ENCODE data around the gene VAC14.
A peak's percentile ranks its signal among the peaks of the same experiment; 100 is the strongest.

Gene VAC14

GRCh38 chr16:70738083-70738977 lies 62.6 kb downstream of the VAC14 start:
- Histone ChIP-seq H3K4me1 (ENCODE audit: control insufficient read depth in 1 of 2, insufficient read depth in 2 of 2, low read length in 2 of 2) (peaks cover 18 to 33% of the 10 kb centered on the region in 2 donors), H3K9ac (ENCODE audit: low read depth in 1 of 2, low read length in 2 of 2) (peak overlapping the region; percentile 30 to 50), H3K36me3 (ENCODE audit: control insufficient read depth in 1 of 2, insufficient read depth in 2 of 2, low read length in 2 of 2) (peaks cover 11 to 16% of the 10 kb centered on the region in 2 donors), H3K27ac (ENCODE audit: low read depth, low read length) (peak overlapping the region; percentile 72), H3K9me3 (ENCODE audit: control insufficient read depth in 1 of 2, low read length in 2 of 2) (no peaks in the 10 kb centered on the region), H3K4me3 (ENCODE audit: low read depth in 1 of 2, low read length in 2 of 2) (no peak overlapping the region), H3K27me3 (ENCODE audit: control insufficient read depth in 1 of 2, insufficient read depth in 2 of 2, low read length in 2 of 2) (no peaks in the 10 kb centered on the region)

GRCh38 chr16:70737377-70738082 lies 63.4 kb downstream of the VAC14 start:
- H3K9ac ChIP-seq (ENCODE audit: low read depth in 1 of 2, low read length in 2 of 2): peak overlapping the region; percentile 30 to 50
- H3K4me3 ChIP-seq (ENCODE audit: low read depth in 1 of 2, low read length in 2 of 2): no peak overlapping the region
- peaks cover 11 to 15% of the 10 kb centered on the region in 2 donors for H3K36me3 ChIP-seq (ENCODE audit: control insufficient read depth in 1 of 2, insufficient read depth in 2 of 2, low read length in 2 of 2)
- no peaks in the 10 kb centered on the region for H3K9me3 ChIP-seq (ENCODE audit: control insufficient read depth in 1 of 2, low read length in 2 of 2)
- peak overlapping the region; percentile 72 for H3K27ac ChIP-seq (ENCODE audit: low read depth, low read length)
- peaks cover 18 to 33% of the 10 kb centered on the region in 2 donors for H3K4me1 ChIP-seq (ENCODE audit: control insufficient read depth in 1 of 2, insufficient read depth in 2 of 2, low read length in 2 of 2)
- H3K27me3 ChIP-seq (ENCODE audit: control insufficient read depth in 1 of 2, insufficient read depth in 2 of 2, low read length in 2 of 2): no peaks in the 10 kb centered on the region

- Histone ChIP-seq H3K27ac (ENCODE audit: low read depth, low read length) (peak overlapping the region; percentile 72), H3K9me3 (ENCODE audit: control insufficient read depth in 1 of 2, low read length in 2 of 2) (no peaks in the 10 kb centered on the region), H3K36me3 (ENCODE audit: control insufficient read depth in 1 of 2, insufficient read depth in 2 of 2, low read length in 2 of 2) (peaks cover 11 to 15% of the 10 kb centered on the region in 2 donors), H3K4me1 (ENCODE audit: control insufficient read depth in 1 of 2, insufficient read depth in 2 of 2, low read length in 2 of 2) (peaks cover 18 to 33% of the 10 kb centered on the region in 2 donors), H3K27me3 (ENCODE audit: control insufficient read depth in 1 of 2, insufficient read depth in 2 of 2, low read length in 2 of 2) (no peaks in the 10 kb centered on the region), H3K9ac (ENCODE audit: low read depth in 1 of 2, low read length in 2 of 2) (peak overlapping the region in 1 of 2 donors; percentile 8), H3K4me3 (ENCODE audit: low read depth in 1 of 2, low read length in 2 of 2) (no peak overlapping the region)
These were observed 64.2 kb downstream of the VAC14 start for GRCh38 chr16:70736465-70737376.

- Histone ChIP-seq H3K4me1 (ENCODE audit: control insufficient read depth in 1 of 2, insufficient read depth in 2 of 2, low read length in 2 of 2) (peaks cover 13 to 27% of the 10 kb centered on the region in 2 donors), H3K36me3 (ENCODE audit: control insufficient read depth in 1 of 2, insufficient read depth in 2 of 2, low read length in 2 of 2) (peaks cover 0 to 12% of the 10 kb centered on the region in 2 donors), H3K27me3 (ENCODE audit: control insufficient read depth in 1 of 2, insufficient read depth in 2 of 2, low read length in 2 of 2) (no peaks in the 10 kb centered on the region), H3K9ac (ENCODE audit: low read depth in 1 of 2, low read length in 2 of 2) (no peak overlapping the region), H3K4me3 (ENCODE audit: low read depth in 1 of 2, low read length in 2 of 2) (no peak overlapping the region), H3K9me3 (ENCODE audit: control insufficient read depth in 1 of 2, low read length in 2 of 2) (no peaks in the 10 kb centered on the region), H3K27ac (ENCODE audit: low read depth, low read length) (peak overlapping the region; percentile 46)
These were observed 65.6 kb downstream of the VAC14 start for GRCh38 chr16:70735141-70735979.

GRCh38 chr16:70734522-70735095 lies 66.3 kb downstream of the VAC14 start:
- Histone ChIP-seq H3K4me3 (ENCODE audit: low read depth in 1 of 2, low read length in 2 of 2) (no peak overlapping the region), H3K27me3 (ENCODE audit: control insufficient read depth in 1 of 2, insufficient read depth in 2 of 2, low read length in 2 of 2) (no peaks in the 10 kb centered on the region), H3K9ac (ENCODE audit: low read depth in 1 of 2, low read length in 2 of 2) (no peak overlapping the region), H3K9me3 (ENCODE audit: control insufficient read depth in 1 of 2, low read length in 2 of 2) (no peaks in the 10 kb centered on the region), H3K4me1 (ENCODE audit: control insufficient read depth in 1 of 2, insufficient read depth in 2 of 2, low read length in 2 of 2) (peaks cover 13 to 27% of the 10 kb centered on the region in 2 donors), H3K27ac (ENCODE audit: low read depth, low read length) (no peak overlapping the region), H3K36me3 (ENCODE audit: control insufficient read depth in 1 of 2, insufficient read depth in 2 of 2, low read length in 2 of 2) (peaks cover 0 to 10% of the 10 kb centered on the region in 2 donors)

- H3K36me3 ChIP-seq (ENCODE audit: control insufficient read depth in 1 of 2, insufficient read depth in 2 of 2, low read length in 2 of 2): peaks cover 0 to 21% of the 10 kb centered on the region in 2 donors
- H3K27ac ChIP-seq (ENCODE audit: low read depth, low read length): no peak overlapping the region
These were observed 70.0 kb downstream of the VAC14 start for GRCh38 chr16:70730944-70731343.

GRCh38 chr16:70730031-70730430 lies 70.9 kb downstream of the VAC14 start:
- H3K36me3 ChIP-seq (ENCODE audit: control insufficient read depth in 1 of 2, insufficient read depth in 2 of 2, low read length in 2 of 2): peaks cover 0 to 22% of the 10 kb centered on the region in 2 donors
- no peak overlapping the region for H3K9ac ChIP-seq (ENCODE audit: low read depth in 1 of 2, low read length in 2 of 2)
- no peaks in the 10 kb centered on the region for H3K9me3 ChIP-seq (ENCODE audit: control insufficient read depth in 1 of 2, low read length in 2 of 2)
- no peak overlapping the region for H3K27ac ChIP-seq (ENCODE audit: low read depth, low read length)
- no peak overlapping the region for H3K4me3 ChIP-seq (ENCODE audit: low read depth in 1 of 2, low read length in 2 of 2)
- peaks cover 8 to 15% of the 10 kb centered on the region in 2 donors for H3K4me1 ChIP-seq (ENCODE audit: control insufficient read depth in 1 of 2, insufficient read depth in 2 of 2, low read length in 2 of 2)
- no peaks in the 10 kb centered on the region for H3K27me3 ChIP-seq (ENCODE audit: control insufficient read depth in 1 of 2, insufficient read depth in 2 of 2, low read length in 2 of 2)

More at GRCh38 chr16:70730944-70731343, 70.0 kb downstream of the VAC14 start:
- H3K9ac ChIP-seq (ENCODE audit: low read depth in 1 of 2, low read length in 2 of 2): no peak overlapping the region
- H3K4me1 ChIP-seq (ENCODE audit: control insufficient read depth in 1 of 2, insufficient read depth in 2 of 2, low read length in 2 of 2): peaks cover 7 to 8% of the 10 kb centered on the region in 2 donors
- H3K27me3 ChIP-seq (ENCODE audit: control insufficient read depth in 1 of 2, insufficient read depth in 2 of 2, low read length in 2 of 2): no peaks in the 10 kb centered on the region
- H3K9me3 ChIP-seq (ENCODE audit: control insufficient read depth in 1 of 2, low read length in 2 of 2): no peaks in the 10 kb centered on the region
- no peak overlapping the region for H3K4me3 ChIP-seq (ENCODE audit: low read depth in 1 of 2, low read length in 2 of 2)

GRCh38 chr16:70729292-70729691 lies 71.7 kb downstream of the VAC14 start:
- Histone ChIP-seq H3K27me3 (ENCODE audit: control insufficient read depth in 1 of 2, insufficient read depth in 2 of 2, low read length in 2 of 2) (no peaks in the 10 kb centered on the region), H3K4me1 (ENCODE audit: control insufficient read depth in 1 of 2, insufficient read depth in 2 of 2, low read length in 2 of 2) (peaks cover 8 to 16% of the 10 kb centered on the region in 2 donors), H3K4me3 (ENCODE audit: low read depth in 1 of 2, low read length in 2 of 2) (no peak overlapping the region), H3K9ac (ENCODE audit: low read depth in 1 of 2, low read length in 2 of 2) (no peak overlapping the region), H3K36me3 (ENCODE audit: control insufficient read depth in 1 of 2, insufficient read depth in 2 of 2, low read length in 2 of 2) (peaks cover 0 to 22% of the 10 kb centered on the region in 2 donors), H3K27ac (ENCODE audit: low read depth, low read length) (no peak overlapping the region), H3K9me3 (ENCODE audit: control insufficient read depth in 1 of 2, low read length in 2 of 2) (no peaks in the 10 kb centered on the region)

- peaks cover 0 to 29% of the 10 kb centered on the region in 2 donors for H3K36me3 ChIP-seq (ENCODE audit: control insufficient read depth in 1 of 2, insufficient read depth in 2 of 2, low read length in 2 of 2)
- no peak overlapping the region for H3K27ac ChIP-seq (ENCODE audit: low read depth, low read length)
These were observed 72.8 kb downstream of the VAC14 start for GRCh38 chr16:70728150-70728549.

More at GRCh38 chr16:70728150-70728549, 72.8 kb downstream of the VAC14 start:
- Histone ChIP-seq H3K9me3 (ENCODE audit: control insufficient read depth in 1 of 2, low read length in 2 of 2) (no peaks in the 10 kb centered on the region), H3K4me1 (ENCODE audit: control insufficient read depth in 1 of 2, insufficient read depth in 2 of 2, low read length in 2 of 2) (peaks cover 8 to 16% of the 10 kb centered on the region in 2 donors), H3K27me3 (ENCODE audit: control insufficient read depth in 1 of 2, insufficient read depth in 2 of 2, low read length in 2 of 2) (no peaks in the 10 kb centered on the region), H3K4me3 (ENCODE audit: low read depth in 1 of 2, low read length in 2 of 2) (no peak overlapping the region), H3K9ac (ENCODE audit: low read depth in 1 of 2, low read length in 2 of 2) (no peak overlapping the region)
